NCI-H510A (cell line): ENCODE measurements around the gene INPP5A.
"Not testable (repeated sequence)": the region's sequence is repeated elsewhere in the genome, so short reads cannot be mapped to it uniquely, and the experiment has no call there.

Source experiments
- DNase-seq: peaks from one replicate; lab custom pipeline; 2025; lab: John Stamatoyannopoulos, UW

The INPP5A gene

DNA sequence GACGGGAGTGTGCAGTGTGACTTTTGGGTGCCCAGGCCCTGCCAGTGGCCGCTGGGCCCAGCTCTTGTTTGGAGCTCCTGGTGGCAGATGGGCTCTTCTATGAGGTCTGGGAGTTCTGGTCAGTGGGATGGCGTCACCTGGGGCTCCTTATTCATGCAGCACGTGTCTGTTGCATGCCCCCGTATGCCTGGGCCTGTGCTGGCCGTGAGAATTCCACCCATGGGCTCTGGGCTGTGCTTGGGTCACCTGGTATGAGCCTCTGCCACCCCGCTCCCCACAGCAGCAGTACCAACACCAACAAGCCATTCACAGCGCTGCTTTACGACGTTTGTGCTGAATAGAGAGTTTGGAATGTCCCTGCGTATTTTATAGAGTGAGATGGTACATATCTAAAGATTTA, 27.1 kb downstream of the INPP5A start:
- DNase-seq: no peak

DNA sequence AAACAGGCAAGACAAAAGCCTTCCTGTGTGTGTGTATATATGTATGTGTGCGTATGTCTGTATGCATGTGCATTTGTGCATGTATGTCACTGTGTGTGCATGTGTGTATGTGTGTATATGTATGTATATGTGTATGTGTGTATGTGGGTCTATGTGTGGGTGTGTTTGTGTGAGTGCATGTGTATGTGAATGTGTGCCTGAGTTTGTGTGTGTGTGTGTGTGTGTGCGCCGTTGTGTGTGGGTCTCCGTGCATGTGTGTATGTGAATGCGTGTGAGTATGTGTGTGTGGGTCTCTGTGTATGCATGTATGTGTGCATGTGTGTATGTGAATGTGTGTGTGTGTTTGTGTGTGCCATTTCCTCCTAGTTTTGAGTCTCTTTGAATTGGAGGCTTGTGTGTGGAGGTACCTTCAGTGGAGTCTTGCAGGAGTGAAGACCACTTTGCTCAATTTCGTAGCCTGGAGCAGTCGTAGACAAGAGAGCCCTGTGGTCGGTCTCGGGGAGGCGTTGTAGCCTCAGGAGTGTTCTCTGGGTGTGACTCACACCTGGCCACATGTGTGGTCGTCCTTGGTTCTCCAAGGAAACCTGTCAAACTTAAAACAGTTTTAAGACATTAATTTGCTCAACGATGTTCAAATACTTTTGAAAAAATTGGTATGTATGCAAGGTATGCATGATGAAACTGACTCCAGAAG, 28.1 kb downstream of the INPP5A start:
- DNase-seq: no peak

GRCh38 chr10:132566892-132567291, 29.3 kb downstream of the INPP5A start:
- no peak for DNase-seq

GRCh38 chr10:132570265-132570664, 32.7 kb downstream of the INPP5A start:
- no peak for DNase-seq

DNA sequence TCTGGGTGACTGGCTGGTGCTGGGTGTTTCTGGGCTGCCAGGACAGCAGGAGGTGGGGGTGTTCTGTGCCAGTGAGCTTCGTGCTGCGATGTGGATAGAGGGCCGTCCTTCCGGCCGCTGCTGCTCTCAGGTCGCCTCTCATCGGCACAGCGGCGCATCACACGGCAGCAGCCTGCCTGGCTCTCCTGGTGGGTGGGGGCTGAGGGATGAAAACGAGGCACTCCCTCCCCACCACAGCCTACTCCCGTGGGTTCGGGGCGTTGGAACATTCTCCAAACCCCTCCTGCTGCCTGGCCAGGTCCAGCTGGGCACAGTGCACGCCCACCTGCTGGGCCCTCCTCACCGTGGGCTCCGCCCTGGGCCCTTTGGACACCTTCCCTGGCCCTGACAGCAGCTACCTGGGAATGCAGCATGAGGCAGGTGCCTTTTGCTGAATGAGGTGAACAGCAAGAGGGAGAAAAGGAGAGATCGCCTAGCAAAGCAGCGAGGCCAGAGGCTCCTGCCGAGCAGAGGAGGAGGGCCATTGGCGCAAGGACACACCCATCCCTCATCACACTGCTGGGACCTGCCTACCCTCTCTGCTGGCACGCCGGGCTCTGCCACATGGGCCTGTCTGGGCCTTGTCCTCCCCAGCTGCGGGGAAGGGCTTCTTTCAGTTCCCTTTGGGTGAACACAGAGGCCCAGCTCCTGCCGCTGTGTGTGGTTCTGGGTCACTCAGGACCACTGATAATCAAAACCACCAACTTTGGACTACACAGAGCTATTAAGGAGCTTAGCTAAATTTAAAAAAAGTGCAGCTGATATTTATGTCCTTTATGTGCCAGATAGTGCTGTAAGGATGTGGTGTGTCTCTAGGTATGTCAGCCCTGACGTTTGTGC, 33.4 kb downstream of the INPP5A start:
- no peak for DNase-seq

GRCh38 chr10:132571650-132572544, 34.3 kb downstream of the INPP5A start:
- DNase-seq: no peak

GRCh38 chr10:132572545-132572937, 35.0 kb downstream of the INPP5A start:
- DNase-seq: no peak

DNA sequence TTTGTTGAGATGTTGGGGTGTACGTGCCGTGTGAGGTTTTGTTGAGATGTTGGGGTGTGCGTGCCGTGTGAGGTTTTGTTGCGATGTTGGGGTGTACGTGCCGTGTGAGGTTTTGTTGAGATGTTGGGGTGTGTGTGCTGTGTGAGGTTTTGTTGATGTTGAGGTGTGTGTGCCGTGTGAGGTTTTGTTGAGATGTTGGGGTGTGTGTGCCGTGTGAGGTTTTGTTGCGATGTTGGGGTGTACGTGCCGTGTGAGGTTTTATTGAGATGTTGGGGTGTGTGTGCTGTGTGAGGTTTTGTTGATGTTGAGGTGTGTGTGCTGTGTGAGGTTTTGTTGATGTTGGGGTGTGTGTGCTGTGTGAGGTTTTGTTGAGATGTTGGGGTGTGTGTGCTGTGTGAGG, 35.4 kb downstream of the INPP5A start:
- DNase-seq: not testable (repeated sequence)

DNA sequence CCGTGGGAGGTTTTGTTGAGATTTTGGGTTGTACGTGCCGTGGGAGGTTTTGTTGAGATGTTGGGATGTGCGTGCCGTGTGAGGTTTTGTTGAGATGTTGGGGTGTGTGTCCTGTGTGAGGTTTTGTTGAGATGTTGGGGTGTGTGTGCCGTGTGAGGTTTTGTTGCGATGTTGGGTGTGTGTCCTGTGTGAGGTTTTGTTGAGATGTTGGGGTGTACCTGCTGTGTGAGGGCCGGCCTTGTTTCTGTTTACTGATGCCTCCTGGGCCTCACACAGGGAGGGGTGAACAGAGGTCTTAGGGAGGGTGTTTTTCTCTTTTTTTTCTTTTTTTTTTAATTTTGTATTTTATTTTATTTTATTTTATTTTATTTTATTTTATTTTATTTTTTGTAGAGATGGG, 36.7 kb downstream of the INPP5A start:
- DNase-seq: no peak

DNA sequence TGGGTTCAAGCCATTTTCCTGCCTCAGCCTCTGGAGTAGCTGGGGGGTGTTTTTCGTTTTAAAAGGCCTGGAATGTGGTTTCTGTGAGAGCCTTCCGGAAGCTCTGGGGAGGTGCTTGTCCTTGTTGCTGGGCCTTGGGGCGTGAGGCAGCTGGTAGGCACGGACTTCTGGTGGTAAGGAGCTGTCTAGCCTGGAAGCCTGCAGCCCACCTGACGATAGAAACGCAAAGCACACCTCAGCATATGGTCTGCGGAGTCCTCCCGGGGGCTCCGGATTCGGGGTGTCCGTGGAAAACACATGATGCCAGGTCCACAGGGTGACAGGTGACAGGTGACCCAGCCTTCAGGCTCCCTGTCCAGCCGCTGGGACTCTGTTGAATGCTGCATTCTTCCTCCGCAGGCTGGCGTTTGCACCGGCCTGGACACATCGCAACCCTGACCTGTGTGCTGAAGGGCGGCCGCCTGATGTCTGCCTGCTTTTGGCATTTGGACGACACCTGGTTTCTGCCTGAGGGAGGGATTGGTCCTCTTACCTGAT, 37.3 kb downstream of the INPP5A start:
- no peak for DNase-seq

DNA sequence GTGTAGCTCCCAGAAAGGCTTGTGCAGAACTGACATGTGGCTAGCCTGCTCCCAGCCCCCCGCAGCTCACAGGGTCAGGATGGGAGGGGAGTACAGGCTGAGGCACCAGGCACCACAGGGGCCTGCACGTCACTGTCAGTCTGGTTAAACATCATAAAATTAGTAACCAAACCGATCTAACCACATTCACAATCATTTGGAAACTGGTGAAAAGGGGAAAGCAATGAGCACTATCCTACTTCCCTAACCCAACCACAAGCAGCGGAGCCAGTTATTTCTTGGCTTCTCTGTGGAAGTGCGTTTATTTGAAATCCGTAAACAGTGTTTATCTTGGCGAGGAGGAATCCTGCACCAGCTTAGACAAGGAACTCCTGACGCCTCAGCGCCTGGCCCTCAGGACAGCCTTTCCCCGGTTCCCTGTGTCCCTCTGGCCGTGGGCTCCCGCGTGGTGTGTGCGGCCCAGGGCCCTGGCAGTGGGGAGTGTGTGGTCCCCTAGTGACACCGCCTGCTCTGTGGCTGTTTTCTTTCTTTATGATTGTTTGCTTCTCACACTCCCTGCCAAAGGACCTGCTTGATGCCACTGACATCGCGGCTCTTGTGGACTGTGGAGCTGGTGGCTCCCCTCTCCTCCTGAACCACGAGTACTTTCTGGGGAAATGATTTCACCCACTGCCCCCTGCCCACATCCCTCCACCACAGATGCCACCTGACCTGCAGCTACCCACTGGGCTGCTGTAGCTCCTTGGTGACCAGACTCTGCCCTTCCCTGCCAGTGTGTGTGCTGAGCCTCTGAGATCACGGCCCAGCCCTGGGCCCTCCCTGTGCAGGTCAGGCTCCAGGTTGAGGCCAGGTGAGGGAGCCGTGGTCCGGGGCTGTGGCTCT, 38.0 kb downstream of the INPP5A start:
- DNase-seq: no peak

DNA sequence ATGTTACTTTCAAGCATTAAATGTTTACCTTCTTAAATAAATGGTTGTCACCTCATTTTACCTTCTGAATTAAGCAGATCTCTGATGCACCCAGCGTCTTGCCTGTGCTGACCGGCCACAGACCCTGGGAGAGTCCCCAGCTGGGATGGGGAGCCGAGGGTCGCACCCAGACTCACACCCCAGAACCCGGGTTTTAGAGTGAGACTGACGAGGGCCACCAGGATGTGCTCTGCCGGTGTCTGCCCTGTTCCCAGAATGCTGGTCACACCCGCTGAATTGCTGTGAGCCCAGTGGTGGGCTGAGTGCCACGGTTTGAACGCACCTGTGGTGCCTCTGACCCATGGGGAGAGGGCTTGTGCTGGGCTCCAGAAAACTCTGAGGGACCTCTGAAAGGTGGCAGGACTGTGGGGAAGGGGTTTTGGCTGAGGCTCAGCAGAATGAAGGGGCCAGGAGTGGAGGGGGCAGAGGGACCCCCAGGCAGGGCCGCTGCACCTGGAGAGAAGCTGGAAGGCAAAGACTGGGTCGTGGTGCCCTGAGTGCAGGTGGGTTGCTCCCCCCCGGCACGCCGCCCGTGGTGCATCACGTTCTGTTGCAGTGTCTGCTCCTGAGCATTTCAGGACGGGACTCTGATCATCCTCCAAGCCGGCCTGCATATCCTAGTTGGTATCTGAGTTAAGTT, 39.2 kb downstream of the INPP5A start:
- no peak for DNase-seq

GRCh38 chr10:132577350-132578003, 39.9 kb downstream of the INPP5A start:
- no peak for DNase-seq

DNA sequence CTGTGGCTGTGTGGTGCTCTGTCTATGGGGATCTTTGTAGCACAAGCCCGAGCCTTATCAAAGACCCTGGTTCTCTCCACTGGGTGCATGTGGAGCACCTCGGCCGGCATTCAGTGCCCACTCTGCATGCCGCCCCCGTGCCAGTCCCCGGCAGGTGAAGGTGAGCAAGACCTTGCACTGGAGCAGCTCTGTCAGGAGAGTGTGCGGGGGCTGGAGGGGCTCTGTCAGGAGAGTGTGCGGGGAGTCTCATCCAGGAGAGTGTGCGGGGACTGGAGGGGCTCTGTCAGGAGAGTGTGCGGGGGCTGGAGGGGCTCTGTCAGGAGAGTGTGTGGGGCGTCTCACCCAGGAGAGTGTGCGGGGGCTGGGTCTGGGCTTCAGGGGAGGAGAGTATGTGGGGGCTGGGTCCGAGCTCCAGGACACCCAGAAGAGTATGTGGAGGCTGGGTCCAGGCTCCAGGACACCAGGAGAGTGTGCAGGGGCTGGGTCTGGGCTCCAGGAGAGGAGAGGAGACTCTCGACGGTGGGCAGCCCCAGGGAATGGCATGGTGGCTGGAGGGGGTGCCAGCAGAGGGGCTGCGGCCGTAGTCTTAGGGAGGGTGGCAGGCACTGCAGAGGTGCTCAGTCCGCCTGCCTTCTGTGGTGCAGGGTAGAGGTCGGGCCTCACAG, 40.8 kb downstream of the INPP5A start:
- no peak for DNase-seq

DNA sequence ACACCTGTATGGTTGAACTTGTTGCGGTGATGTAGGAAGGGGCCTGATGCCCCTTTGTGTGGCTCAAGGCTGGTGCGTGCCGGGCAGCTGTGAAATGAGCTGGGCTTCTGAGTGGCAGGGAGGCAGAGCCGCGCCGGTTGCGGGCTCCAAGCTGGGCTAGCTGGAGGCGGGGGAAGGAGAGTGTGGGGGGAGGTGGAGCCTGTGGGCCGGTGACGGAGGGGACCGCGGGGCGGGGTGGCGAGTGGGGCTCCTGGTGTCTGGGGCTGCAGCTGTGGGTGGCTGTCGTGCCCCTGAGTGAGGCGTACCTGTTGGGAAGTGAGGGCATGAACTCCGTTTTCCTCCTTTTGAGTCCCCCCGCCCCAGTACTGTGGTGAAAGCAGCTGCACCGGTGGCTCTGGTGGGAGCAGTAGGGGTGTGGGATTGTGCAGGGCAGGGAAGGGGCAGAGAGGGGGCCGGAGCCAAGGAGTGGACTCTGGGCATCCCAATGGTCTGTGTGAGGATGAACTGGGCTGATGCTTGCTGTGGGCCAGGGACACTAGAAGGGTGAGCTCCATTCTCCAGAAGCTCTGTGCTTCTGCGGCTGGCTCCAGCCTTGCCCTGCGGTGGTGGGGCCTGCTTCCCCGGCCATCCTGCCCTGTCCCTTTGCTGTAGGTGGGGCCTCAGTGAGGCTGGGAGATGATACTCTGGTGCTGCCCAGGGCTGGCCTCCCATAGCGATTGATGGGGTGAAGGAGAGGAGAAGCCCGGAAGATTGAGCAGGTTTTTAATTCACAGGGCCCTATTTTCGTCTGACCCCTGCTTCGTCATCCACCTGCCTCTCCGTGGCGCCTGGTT, 41.7 kb downstream of the INPP5A start:
- DNase-seq: no peak

- DNase-seq: no peak
Observed at GRCh38 chr10:132580143-132580542, 42.6 kb downstream of the INPP5A start.

DNA sequence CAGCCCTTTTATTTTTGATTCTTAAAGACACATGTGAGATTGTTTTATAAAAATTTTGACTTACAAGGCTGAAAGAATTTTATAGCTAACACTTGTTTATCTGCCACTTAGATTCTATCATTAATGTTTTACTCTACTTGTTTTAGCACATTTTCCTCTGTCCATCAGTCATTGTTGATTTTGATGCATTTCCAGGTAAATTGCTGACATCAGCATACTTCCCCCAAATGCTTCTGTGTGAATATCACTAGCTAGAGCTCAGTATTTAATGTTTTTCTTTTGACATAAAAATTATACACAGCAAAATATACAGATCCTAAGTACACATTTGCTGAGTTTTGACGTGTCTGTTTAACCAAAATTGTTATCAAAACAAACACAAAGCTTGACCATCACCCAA, 43.0 kb downstream of the INPP5A start:
- DNase-seq: no peak

DNA sequence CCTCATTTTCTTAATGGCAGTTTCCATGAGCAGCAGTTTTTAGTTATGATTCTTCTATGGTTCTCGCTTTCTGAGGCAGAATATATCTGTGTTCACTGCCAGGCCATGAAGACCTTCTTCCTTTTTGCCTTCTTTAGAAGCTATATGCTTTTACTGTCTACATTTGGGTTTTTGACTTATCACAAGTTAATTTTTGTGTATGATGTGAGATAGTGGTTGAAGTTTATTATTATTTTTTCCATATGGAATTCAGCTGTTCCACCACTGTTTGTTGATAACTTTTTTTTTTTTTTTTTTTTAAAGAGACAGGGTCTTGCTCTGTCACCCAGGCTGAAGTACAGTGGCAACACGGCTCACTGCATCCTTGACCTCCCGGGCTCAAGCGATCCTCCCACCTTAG, 44.5 kb downstream of the INPP5A start:
- no peak for DNase-seq

DNA sequence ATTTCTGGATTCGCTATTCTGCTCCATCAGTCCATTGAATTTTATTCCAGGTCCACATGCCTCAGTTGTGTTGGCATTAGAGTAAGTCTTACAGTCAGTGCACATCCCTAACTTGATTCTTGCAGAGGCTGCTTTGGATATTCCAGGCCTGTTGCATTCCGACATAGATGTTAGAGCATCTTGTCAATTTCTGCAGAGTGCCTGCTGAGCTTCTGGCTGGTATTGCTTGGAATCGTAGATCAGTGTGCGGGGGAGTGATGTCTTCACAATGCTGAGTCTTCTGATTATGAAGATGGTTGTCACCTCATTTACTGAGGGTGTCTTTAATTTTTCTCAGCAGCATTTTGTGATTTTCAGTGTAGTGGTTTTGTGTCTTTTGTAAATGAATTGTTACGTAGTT, 45.2 kb downstream of the INPP5A start:
- no peak for DNase-seq
